Choroid plexus epithelial cell (primary cell): ENCODE results near the gene SCD.

Experiments
- DNase-seq: peaks from one replicate; pipeline ENCODE4 v3.0.0-alpha.2; 2010; ENCODE audit warnings: low read depth
- H3K4me3 ChIP-seq: 2 replicates; pipeline ENCODE4 v1.5.1; 2011; ENCODE audit warnings: low read depth, mild to moderate bottlenecking, control low read depth, low read length, moderate library complexity
- CTCF ChIP-seq: conservative IDR thresholded peaks from 2 replicates; pipeline ENCODE4 v1.5.1; 2011; ENCODE audit warnings: low read depth, mild to moderate bottlenecking, control low read depth, inconsistent platforms, low read length, moderate library complexity

The SCD gene

GRCh38 chr10:100346351-100346764 is 675 bp upstream of the SCD start:
- TF ChIP-seq CTCF, result no peak
- DNase-seq, result peak; percentile 64
- H3K4me3 ChIP-seq, result peak overlapping the region; percentile 89

GRCh38 chr10:100347568-100348195 is 649 bp downstream of the SCD start:
- DNase-seq, result no peak
- no peak for TF ChIP-seq CTCF
- H3K4me3 ChIP-seq, result peak overlapping the region; percentile 89

- H3K4me3 ChIP-seq, result peak overlapping the region; percentile 89
- TF ChIP-seq CTCF, result no peak
- no peak for DNase-seq
Observed at GRCh38 chr10:100348389-100348927, 1.4 kb downstream of the SCD start.

GRCh38 chr10:100349087-100349486 is 2.1 kb downstream of the SCD start:
- no peak for DNase-seq
- no peak for TF ChIP-seq CTCF
- peak overlapping the region; percentile 89 for H3K4me3 ChIP-seq

- no peak for DNase-seq
- no peak for TF ChIP-seq CTCF
- peak overlapping the region; percentile 89 for H3K4me3 ChIP-seq
Observed at GRCh38 chr10:100349672-100350071, 2.6 kb downstream of the SCD start.

- peak overlapping the region; percentile 89 for H3K4me3 ChIP-seq
- no peak for TF ChIP-seq CTCF
- no peak for DNase-seq
Observed at GRCh38 chr10:100350914-100351485, 4.0 kb downstream of the SCD start.
